Measurements from ENCODE around the gene CES5A. TPM values are rescaled to one million over a fixed set of nuclear protein-coding genes. Genes with fewer than 3 reads are reported as not detected.

The CES5A gene
- total and polyA plus RNA-seq, 11 donors: 0.10 to 0.51 (median 0.20) TPM; not detected in 8

GRCh38 chr16:55906123-55906522, 30.9 kb upstream of the CES5A start:
- H3K27me3 ChIP-seq: peaks cover 0 to 6% (median 0%) of the 10 kb centered on the region in 9 donors
- intact Hi-C loops (cut with DNase I): no loop called here
- H3K4me1 ChIP-seq: no peaks in the 10 kb centered on the region
- peaks cover 0 to 23% (median 1%) of the 10 kb centered on the region in 12 donors for H3K9me3 ChIP-seq
- no peak overlapping the region for H3K4me3 ChIP-seq
- DNase-seq (no peak), ATAC-seq (no peak)
- H3K36me3 ChIP-seq: no peaks in the 10 kb centered on the region
- H3K27ac ChIP-seq: no peak overlapping the region
- 54 to 71% (median 62%) methylated on average over 6 of the region's 6 CpGs for WGBS, 4 donors
- TF ChIP-seq POLR2A (IDR thresholded peaks at IDR 0.05): no peak
- TF ChIP-seq, protein P1, sequence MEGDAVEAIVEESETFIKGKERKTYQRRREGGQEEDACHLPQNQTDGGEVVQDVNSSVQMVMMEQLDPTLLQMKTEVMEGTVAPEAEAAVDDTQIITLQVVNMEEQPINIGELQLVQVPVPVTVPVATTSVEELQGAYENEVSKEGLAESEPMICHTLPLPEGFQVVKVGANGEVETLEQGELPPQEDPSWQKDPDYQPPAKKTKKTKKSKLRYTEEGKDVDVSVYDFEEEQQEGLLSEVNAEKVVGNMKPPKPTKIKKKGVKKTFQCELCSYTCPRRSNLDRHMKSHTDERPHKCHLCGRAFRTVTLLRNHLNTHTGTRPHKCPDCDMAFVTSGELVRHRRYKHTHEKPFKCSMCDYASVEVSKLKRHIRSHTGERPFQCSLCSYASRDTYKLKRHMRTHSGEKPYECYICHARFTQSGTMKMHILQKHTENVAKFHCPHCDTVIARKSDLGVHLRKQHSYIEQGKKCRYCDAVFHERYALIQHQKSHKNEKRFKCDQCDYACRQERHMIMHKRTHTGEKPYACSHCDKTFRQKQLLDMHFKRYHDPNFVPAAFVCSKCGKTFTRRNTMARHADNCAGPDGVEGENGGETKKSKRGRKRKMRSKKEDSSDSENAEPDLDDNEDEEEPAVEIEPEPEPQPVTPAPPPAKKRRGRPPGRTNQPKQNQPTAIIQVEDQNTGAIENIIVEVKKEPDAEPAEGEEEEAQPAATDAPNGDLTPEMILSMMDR (IDR thresholded peaks at IDR 0.05): no peak

DNA sequence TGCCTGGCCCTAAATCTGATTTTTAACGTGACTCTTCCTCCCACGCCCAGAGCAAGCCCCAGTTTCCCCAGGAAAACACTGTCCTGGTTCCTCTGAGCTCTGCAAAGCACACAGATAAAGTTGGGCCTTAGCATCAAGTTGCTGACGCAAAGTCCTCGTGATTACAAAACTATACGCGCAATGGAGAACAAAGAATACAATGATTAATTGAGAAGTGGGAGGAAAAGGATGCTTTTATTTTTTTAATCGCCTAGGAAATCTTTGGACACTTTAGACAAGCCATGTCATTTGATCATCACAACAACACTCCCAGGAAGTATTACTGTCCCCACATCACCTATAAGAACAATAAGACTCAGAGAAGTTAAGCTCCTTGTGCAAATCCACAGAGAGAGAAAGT, 30.5 kb upstream of the CES5A start:
- H3K36me3 ChIP-seq: no peaks in the 10 kb centered on the region

GRCh38 chr16:55901566-55902217, 26.5 kb upstream of the CES5A start:
- DNase-seq: no peak
- H3K9me3 ChIP-seq: peaks cover 0 to 16% (median 0%) of the 10 kb centered on the region in 12 donors
- H3K4me1 ChIP-seq: no peaks in the 10 kb centered on the region
- TF ChIP-seq, protein P1 (IDR thresholded peaks at IDR 0.05): no peak
- peak in 2 of 4 donors; percentile 65 to 79 for ATAC-seq
- H3K36me3 ChIP-seq: no peaks in the 10 kb centered on the region
- H3K4me3 ChIP-seq: no peak overlapping the region
- intact Hi-C loops (cut with DNase I): no loop called here
- WGBS, 4 donors: 58 to 73% (median 60%) methylated on average over 10 of the region's 10 CpGs
- no peak overlapping the region for H3K27ac ChIP-seq
- H3K27me3 ChIP-seq: peaks cover 0 to 6% (median 0%) of the 10 kb centered on the region in 9 donors

More for the DNA sequence above, 30.5 kb upstream of the CES5A start:
- WGBS, 4 donors: 69 to 77% (median 75%) methylated on average over 7 of the region's 7 CpGs
- intact Hi-C loops (cut with DNase I): no loop called here
- Histone ChIP-seq H3K9me3 (peaks cover 0 to 18% (median 0%) of the 10 kb centered on the region in 12 donors), H3K27me3 (peaks cover 0 to 6% (median 0%) of the 10 kb centered on the region in 9 donors), H3K4me1 (no peaks in the 10 kb centered on the region), H3K4me3 (no peak overlapping the region), H3K27ac (no peak overlapping the region)
- no peak for ATAC-seq
- TF ChIP-seq, protein P1 (IDR thresholded peaks at IDR 0.05): no peak
- TF ChIP-seq POLR2A (IDR thresholded peaks at IDR 0.05): no peak
- no peak for DNase-seq

- TF ChIP-seq POLR2A (IDR thresholded peaks at IDR 0.05): no peak
- TF ChIP-seq, protein P1 (IDR thresholded peaks at IDR 0.05): no peak
- Histone ChIP-seq H3K9me3 (peaks cover 0 to 21% (median 0%) of the 10 kb centered on the region in 12 donors), H3K4me1 (no peaks in the 10 kb centered on the region), H3K4me3 (no peak overlapping the region), H3K27me3 (peaks cover 0 to 6% (median 0%) of the 10 kb centered on the region in 9 donors), H3K27ac (no peak overlapping the region), H3K36me3 (no peaks in the 10 kb centered on the region)
- ATAC-seq (no peak), DNase-seq (no peak)
- intact Hi-C loops (cut with DNase I): no loop called here
- 52 to 65% (median 60%) methylated on average over 5 of the region's 5 CpGs for WGBS, 4 donors
Measured at GRCh38 chr16:55900616-55901393, 25.6 kb upstream of the CES5A start.

Measured in heart left ventricle (tissue), 16 donors.